C4-2B (cell line): ENCODE results near the gene RIMKLB.
"Not testable (repeated sequence)": the region's sequence is repeated elsewhere in the genome, so short reads cannot be mapped to it uniquely, and the experiment has no call there.

Experiments used
- ZFX ChIP-seq: fragments of 450-650 bp; IDR thresholded peaks from 2 replicates; pipeline ENCODE4 v1.6.1; 2017
- TF ChIP-seq, protein P1 (sequence below): fragments of 450-650 bp; conservative IDR thresholded peaks from 2 replicates; pipeline ENCODE4 v1.5.1; 2017; ENCODE audit warnings: mild to moderate bottlenecking

DNA sequence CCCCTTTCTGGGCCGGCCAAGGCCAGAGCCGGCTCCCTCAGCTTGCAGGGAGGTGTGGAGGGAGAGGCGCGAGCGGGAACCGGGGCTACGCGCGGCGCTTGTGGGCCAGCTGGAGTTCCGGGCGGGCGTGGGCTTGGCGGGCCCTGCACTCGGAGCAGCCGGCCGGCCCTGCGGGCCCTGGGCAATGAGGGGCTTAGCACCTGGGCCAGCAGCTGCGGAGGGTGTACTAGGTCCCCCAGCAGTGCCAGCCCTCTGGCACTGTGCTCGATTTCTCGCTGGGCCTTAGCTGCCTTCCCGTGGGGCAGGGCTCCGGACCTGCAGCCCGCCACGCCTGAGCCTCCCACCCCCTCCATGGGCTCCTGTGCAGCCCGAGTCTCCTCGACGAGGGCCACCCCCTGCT, 89.4 kb downstream of the RIMKLB start:
- TF ChIP-seq, protein P1, sequence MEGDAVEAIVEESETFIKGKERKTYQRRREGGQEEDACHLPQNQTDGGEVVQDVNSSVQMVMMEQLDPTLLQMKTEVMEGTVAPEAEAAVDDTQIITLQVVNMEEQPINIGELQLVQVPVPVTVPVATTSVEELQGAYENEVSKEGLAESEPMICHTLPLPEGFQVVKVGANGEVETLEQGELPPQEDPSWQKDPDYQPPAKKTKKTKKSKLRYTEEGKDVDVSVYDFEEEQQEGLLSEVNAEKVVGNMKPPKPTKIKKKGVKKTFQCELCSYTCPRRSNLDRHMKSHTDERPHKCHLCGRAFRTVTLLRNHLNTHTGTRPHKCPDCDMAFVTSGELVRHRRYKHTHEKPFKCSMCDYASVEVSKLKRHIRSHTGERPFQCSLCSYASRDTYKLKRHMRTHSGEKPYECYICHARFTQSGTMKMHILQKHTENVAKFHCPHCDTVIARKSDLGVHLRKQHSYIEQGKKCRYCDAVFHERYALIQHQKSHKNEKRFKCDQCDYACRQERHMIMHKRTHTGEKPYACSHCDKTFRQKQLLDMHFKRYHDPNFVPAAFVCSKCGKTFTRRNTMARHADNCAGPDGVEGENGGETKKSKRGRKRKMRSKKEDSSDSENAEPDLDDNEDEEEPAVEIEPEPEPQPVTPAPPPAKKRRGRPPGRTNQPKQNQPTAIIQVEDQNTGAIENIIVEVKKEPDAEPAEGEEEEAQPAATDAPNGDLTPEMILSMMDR = not testable (repeated sequence)
- TF ChIP-seq ZFX = not testable (repeated sequence)
